Kidney tubule cell (primary cell): ENCODE measurements around the gene RRAS.

Experiments used
- DNase-seq: peaks from one replicate; pipeline ENCODE4 v3.0.0-alpha.2; 2018; ENCODE audit warnings: low spot score

The RRAS gene

GRCh38 chr19:49677231-49677900 is 37.4 kb upstream of the RRAS start, which contains the start of gene PRMT1:
Gene PRMT1, plus strand, starts transcription at chr19:49677271. Its CDS starts 10 bp downstream, at chr19:49677281.
- peak; percentile 41 for DNase-seq

GRCh38 chr19:49676784-49677230 is 36.9 kb upstream of the RRAS start:
- peak; percentile 100 for DNase-seq

- DNase-seq, result peak; percentile 92
These were observed 36.3 kb upstream of the RRAS start for GRCh38 chr19:49676136-49676783.

GRCh38 chr19:49672131-49672919 is 32.4 kb upstream of the RRAS start:
- peak; percentile 77 for DNase-seq

GRCh38 chr19:49669516-49669915 is 29.6 kb upstream of the RRAS start:
- DNase-seq, result no peak

GRCh38 chr19:49667473-49667872 is 27.5 kb upstream of the RRAS start:
- peak; percentile 41 for DNase-seq

GRCh38 chr19:49666120-49666444 is 26.1 kb upstream of the RRAS start:
- no peak for DNase-seq

- peak; percentile 97 for DNase-seq
These were observed 25.6 kb upstream of the RRAS start, which contains the start of the genes BCL2L12 and IRF3 for GRCh38 chr19:49665351-49666119. Gene BCL2L12, plus strand, starts transcription at chr19:49665933. Its CDS starts 760 bp downstream, at chr19:49666693. Gene IRF3, minus strand, starts transcription at chr19:49665857. Its CDS starts 1,019 bp downstream, at chr19:49664838.

GRCh38 chr19:49665036-49665350 is 25.1 kb upstream of the RRAS start:
- DNase-seq, result no peak

- DNase-seq, result peak; percentile 95
These were observed 24.5 kb upstream of the RRAS start for GRCh38 chr19:49664171-49665035.

GRCh38 chr19:49663224-49663623 is 23.3 kb upstream of the RRAS start:
- no peak for DNase-seq

GRCh38 chr19:49662011-49662410 is 22.1 kb upstream of the RRAS start:
- no peak for DNase-seq

- DNase-seq, result no peak
These were observed 20.5 kb upstream of the RRAS start for GRCh38 chr19:49660338-49660961.

GRCh38 chr19:49658566-49659442 is 18.9 kb upstream of the RRAS start:
- DNase-seq, result no peak

- DNase-seq, result no peak
These were observed 18.2 kb upstream of the RRAS start for GRCh38 chr19:49658139-49658517.

GRCh38 chr19:49657493-49658138 is 17.7 kb upstream of the RRAS start:
- no peak for DNase-seq

GRCh38 chr19:49656456-49657109 is 16.6 kb upstream of the RRAS start:
- DNase-seq, result no peak

GRCh38 chr19:49655570-49656455 is 15.9 kb upstream of the RRAS start:
- no peak for DNase-seq
